GM18499 (cell line): Measurements from ENCODE around the gene CDK6.
"Not testable (repeated sequence)": the region's sequence is repeated elsewhere in the genome, so short reads cannot be mapped to it uniquely, and the experiment has no call there.

Source experiments
- ATAC-seq: cut with Tn5 transposase; IDR thresholded peaks from one replicate; pipeline ENCODE4 v1.9.1; 2021; ENCODE audit warnings: moderate number of reproducible peaks; ENCODE audit not compliant: insufficient read depth, unreplicated experiment

The CDK6 gene

DNA sequence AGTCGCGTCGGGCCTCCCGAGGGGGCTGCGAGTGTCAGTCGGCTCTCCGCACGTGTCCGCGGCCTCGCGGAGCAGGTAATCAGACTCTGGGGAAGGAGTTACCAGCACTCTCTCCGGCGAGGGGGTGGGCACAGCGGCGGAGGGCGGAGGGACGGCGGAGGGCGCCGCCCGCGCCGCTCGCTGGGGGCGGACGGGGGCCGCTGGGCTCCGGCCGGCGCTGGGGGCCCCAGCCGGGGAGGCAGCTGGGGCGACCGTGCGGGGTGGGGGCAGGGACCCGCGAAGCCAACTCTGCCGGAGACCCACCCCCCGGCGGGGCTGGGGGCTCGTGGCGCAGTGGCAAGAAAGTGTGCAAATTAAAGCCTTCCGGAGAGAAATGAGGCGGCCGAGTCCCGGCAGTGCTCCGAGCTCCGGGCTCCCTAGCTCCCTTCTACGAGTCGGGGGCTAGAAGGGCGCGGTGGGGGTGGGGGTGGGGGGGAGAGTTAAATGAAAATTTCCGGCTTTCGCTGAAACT lies at the start of gene CDK6:
Gene CDK6, minus strand, starts transcription at position 85 of the 511 bp plus-strand sequence. CDS start 3,250 bp downstream, outside the sequence.
- ATAC-seq, result no peak

DNA sequence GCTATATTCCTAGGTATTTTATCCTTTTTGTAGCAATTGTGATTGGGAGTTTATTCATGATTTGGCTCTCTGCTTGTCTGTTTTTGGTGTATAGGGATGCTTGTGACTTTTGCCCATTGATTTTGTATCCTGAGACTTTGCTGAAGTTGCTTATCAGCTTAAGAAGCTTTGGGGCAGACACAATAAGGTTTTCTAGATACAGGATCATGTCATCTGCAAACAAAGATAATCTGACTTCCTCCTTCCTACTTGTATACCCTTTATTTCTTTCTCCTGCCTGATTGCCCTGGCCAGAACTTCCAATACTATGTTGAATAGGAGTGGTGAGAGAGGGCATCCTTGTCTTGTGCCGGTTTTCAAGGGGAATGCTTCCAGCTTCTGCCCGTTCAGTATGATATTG lies 49.7 kb upstream of the CDK6 start:
- ATAC-seq, result not testable (repeated sequence)

DNA sequence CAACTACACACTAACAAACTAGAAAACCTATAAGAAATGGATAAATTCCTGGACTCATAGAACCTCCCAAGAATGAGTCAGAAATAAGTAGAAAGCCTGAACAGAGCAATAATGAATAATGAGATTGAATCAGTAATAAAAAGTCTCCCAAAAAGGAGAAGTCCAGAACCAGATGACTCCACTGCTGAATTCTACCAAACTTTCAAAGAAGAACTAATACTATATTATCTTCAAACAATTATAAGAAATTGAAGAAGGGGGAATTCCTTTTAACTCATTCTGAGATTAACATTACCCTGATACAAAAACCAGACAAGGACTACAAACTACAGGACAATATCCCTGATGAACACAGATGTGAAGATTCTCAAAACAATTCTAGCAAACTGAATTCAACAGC lies 47.8 kb upstream of the CDK6 start:
- ATAC-seq, result no peak

DNA sequence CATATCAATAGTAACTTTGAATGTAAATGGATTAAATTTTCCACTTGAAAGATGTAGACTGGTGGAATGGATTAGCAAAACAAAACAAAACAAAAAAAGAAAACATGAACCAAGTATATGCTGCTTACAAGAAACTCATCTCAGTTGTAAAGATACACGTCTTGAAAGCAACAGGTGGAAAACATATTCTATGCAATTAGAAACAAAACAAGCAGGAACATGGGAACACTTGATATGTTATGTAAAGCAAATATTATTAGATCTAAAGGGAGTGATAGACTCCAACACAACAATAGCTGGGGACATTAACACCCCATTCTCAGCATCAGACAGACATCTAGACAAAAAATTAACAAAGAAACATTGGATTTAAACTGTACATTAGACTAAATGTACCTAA lies 46.4 kb upstream of the CDK6 start:
- no peak for ATAC-seq

DNA sequence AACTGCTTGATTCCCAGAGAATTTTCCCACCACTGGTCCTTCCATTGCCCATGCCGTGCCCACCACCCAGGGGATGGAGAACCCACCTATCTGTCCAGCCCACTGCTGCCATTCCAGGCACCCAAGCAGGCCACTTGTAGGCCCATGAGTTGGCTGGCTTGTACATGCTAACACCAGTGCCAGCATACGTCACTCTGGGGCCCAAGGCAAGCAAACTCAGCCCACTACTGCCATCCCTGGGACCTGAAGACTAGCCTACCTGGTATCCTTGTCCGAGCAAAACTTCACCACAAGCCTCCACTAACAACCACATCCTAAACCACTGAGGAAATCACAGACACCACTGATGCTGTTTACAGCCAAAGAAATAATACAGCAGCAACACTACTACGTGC lies 44.7 kb upstream of the CDK6 start:
- no peak for ATAC-seq

DNA sequence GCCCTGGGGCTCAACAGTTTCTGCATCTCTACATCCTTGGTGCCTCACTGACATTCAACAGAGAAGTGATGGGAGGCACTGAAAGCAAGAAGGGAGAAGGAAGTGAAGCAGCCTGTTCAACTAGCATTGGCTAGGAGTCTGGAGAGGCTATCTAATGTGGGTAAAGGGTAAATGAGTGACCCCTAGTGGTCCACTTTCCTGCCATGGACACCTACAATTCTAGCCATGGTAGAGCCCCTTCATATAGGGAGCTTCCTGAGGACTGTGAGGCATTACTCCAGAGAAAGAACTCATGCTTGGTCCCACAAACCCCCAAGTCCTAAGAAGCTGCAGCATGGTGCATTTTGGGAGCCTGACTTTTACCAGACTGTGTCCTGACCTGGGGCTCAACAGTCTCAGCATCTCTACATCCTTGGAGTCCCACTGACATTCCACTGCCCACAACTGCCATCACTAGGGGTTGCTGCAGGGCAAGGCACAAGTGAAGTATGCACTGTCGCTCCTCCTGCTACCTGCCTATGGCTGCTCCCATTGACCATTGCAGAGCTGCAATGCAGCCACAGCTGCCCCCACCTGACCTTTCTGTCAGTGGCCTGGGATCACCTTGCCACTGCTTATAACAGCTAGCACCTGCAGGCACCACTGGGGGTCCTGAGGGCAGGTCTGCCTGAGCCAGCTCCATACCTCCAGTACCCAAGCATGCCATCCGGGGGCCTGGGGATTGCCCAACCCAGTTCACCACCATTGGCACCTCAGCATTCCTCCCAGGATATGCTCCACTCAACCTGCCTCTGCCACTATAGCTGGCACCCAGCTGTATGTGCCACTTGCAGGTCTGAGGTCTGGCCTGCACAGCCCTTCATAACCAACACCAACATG lies 44.1 kb upstream of the CDK6 start:
- ATAC-seq, result no peak

DNA sequence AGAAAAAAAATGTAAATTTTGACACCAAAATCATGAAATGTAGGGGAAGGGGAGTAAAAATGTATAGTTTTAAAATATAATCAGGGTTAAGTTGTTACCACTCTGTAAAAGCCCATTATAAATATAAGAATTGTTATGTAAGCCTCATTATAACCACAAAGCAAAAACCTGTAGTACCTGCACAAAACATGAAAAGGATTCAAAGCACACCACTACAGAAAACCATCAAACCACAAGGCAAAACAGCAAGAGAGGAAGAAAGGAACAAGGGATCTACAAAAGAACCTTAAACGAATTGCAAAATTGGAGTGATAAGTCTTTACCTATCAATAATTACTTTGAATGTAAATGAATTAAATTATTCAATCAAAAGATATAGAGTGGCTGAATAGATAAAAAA lies 41.0 kb upstream of the CDK6 start:
- ATAC-seq, result no peak

DNA sequence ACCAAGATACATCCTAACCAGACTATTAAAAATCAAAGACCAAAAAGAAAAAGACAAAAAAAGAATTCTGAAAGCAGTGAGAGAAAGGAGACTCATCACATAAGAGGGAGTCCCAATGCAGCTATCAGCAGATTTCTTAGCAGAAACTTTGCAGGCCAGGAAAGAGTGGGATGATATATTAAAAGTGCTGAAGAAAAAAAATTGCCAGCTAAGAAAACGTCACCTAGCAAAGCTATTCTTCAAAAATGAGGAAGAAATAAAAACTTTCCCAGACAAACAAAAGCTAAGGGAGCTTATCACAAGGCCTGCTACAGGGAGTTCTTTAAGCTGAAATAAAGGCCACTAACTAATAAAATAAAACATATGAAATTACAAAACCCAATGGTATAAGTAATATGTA lies 40.5 kb upstream of the CDK6 start:
- ATAC-seq, result no peak

DNA sequence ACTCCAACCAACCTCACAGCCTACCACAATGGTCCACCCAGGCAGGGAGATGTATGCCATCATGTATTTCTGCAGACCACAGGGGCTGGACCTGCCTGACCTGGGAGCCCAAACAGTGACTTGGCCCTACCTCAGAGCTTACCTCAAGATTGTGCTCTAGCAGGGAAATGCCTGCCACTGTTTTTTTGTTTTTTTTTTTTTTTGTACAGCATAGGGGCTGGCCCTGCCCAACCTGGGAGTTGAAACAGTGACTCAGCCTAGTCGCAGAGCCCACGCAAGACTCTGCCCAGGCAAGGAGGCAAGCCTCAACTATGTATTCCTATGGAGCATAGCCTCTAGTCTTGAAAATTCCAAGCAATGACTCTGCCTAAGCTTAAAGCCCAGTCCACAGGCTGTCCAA lies 39.3 kb upstream of the CDK6 start:
- ATAC-seq, result no peak

DNA sequence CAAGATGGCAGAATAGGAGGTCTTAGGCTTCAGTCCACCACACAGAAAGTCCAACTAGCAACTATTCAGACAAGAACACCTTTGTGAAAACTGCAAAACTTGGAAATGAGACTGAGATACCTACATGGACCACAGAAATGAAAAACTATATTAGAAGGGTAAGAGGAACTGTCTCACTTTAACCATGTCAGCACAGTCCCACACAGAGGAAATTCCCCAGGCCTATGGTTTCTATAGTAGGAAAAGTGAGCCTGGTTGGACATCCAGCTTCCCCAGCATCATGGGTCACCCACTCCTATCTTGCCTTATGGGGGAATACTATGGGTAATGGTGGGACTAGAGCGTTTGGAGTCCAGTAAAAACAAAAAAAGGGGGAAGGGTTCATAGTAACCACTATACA lies 38.8 kb upstream of the CDK6 start:
- no peak for ATAC-seq

DNA sequence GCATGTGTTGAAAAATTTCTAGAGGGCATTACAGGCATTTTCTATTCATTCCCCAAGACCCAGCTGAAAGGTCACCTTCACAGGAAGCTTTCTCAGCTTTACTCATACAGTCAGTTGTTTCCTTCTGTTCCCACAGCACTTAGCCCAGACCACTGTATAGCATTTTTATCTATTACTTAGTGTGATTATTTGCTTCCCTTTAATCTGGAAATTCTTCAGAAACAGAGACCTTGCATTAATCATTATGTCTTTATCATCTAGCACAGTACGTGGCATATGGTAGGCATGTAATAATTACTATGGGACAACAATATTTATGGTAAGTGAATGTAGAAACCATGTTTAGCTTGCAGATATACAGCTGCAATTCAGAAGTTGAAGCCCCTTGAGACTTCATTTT lies 38.2 kb upstream of the CDK6 start:
- no peak for ATAC-seq

DNA sequence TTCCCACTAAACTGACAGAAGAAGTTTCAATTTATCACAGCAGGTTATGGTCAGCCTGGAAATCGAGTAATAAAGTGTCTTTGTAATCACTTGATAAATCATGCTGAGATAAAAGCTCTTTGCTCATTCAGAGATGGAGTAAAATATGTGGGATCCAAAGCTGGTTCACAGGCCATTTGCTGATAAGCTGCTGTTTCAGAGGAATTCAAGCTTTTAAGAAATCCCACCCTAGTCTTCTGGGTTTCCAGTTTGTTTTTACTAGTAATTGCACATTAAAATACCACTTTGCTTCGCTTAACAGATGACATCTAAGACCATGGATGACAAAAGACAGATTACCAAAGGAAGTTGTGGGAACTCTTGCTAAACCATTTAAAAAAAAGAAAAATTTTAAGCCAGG lies 37.4 kb upstream of the CDK6 start:
- ATAC-seq, result no peak

DNA sequence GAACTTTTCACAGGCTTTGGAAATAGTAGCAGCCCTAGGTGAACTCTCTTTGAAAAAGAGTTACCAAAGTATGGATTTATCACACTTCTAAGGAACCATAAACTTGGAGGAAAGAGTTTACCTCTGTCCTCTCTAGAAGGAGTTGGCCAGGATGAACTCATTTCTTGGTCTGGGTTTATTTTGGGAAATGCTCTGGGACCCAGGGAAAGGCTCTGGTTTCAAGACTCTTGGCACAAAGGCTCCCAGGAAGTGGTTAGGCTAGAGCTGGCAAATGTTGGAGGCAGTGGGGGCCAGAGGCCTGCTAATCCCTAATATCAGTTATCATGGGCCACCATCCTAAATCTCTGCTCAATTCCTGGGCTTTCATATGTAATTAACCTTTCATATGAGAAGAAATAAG lies 36.3 kb upstream of the CDK6 start:
- no peak for ATAC-seq

DNA sequence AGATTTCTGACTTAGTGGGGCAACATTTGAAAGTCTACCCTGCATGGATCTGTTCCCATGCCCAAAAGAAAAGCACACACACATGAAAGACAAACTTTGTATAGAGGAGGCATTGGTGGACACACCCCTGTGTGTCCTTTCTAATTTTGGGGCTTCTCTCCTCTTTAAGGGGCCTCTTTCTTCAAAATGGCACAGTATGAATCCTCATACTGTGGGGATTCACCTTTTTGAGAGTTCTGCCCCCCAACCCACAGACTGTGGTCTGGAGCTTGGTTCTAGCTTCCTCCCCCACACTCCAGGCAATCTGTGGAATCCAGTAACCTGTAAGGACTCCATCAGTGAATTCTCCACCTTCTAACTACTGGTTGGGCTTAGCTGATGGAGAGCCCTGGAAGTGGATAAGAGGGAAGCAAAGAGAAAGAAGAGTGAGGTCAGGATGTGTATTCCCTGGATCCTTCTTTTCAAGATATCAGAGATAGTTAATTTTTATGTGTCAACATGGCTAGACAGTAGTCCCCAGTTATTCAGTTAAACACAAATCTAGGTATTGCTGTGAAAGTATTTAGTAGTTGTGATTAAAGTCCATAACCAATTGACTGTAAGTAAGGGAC lies 32.4 kb upstream of the CDK6 start:
- no peak for ATAC-seq

DNA sequence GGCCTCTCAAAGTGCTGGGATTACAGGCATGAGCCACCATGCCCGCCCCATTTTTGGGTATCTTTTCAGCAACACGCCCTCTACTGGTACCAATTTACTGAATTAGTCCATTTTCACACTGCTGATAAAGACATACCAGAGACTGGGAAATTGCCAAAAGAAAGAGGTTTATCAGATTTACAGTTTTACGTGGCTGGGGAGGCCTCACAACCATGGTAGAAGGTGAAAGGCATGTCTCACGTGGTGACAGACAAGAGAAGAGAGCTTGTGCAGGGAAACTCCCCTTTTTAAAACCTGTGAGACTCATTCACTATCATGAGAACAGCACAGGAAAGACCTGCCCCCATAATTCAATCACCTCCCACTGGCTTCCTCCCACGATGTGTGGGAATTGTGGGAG lies 27.8 kb upstream of the CDK6 start:
- ATAC-seq, result not testable (repeated sequence)

DNA sequence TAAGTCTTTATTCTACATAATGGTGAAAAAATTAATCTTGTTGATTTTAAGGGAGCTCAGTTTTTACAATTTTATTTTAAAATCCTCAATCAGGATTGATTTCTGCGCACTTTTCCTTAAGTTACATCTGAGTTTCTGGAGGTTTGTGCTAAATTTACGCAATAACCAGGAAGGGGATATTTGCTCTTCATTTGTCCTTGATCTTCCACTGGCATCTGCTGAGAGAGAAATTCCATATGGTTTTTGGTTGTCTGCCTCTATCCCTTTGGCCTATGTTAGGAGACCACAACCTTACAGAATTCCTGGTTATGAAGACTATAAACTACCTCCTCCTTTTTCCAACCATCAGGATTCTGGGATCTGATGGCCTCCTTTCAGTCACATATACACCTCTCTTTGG lies 20.1 kb upstream of the CDK6 start:
- no peak for ATAC-seq

DNA sequence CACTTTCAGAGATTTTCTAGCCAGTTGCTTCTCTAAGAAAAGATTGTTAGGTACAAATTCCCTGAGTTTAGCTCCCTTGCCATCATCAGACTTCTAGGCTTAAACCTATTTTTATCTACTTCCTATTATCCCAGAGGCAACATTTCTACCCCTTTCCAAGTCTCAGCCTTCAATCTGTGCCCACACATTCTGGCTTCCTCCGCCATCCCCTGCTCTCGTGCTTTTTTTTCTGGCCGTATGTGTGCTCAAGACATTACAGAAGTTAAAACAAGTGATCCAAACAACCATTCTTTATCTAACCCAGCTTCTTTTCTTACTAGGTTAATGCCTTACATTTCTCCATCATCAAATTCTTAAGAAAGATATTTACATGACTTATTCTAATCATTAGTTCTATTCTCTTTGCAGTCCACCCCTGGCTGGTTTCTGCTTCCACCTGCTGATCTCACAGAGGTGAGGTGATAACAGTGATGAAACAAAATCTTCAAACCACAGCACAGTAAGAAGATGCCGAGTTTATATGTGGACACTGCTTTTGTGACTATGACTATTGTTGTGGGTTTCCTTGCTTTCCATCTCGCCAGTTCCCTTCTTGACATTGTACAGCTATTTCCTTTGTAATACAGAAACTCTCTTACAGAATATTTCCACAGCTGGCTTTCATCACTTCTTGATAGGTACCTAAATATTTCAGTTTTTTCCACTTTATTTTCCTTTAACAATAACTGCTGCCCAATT lies 18.3 kb upstream of the CDK6 start:
- peak; percentile 76 for ATAC-seq

DNA sequence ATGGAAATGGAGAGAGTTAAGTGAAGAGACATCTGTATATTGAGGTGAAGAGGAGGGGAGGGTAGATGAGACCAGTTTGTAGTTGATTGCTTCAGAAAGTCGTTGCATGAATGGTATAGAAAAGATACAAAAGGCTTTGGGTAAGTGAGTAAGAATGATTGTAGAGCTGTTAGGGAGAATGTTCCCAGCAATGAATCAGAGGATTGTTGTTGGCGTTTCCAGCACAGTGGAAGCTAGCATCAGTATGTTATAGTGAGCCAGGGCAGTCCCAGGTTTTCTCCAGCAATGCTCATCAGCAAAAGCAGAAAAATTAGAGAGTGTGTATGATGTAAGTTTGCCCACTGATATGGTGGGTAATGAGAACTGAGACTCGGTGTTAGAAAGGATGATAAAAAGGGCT lies 15.4 kb upstream of the CDK6 start:
- no peak for ATAC-seq

DNA sequence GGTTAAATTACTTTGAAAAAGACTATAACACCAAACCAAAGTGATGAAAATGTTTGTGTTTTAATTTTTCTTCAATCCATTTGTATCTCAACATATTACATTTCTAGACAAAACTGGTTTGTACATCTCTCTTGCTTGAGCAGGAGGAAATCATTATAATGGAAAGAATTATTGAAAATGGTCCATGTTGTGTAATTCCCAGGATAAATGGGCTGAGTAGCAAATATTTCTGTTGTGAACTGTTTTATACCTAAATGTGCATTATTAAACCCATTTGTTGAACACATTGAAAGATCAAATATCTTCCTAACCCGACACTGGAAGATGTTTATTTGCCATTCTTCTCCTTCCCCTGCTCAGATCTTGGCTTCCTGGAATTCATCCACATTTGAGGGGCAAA lies 14.1 kb upstream of the CDK6 start:
- no peak for ATAC-seq

DNA sequence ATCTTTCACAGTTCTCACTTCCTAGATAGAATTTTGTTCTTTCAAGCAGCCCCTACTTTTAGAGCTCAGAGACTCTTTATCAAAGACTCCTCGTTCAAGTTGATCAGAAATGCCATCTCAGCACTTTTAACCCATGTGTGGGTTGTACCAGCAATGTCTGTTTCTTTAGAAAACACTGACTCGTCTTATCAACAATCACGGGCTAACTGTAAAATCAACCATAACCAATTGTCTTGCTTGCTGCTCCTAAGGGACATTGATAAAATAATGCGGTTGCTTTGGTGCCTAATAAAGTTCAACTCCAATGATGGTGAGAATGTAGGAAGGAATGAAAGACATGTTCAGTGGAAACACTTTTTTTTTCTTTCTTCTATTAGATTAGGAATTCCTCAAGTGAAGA lies 12.9 kb upstream of the CDK6 start:
- ATAC-seq, result no peak

DNA sequence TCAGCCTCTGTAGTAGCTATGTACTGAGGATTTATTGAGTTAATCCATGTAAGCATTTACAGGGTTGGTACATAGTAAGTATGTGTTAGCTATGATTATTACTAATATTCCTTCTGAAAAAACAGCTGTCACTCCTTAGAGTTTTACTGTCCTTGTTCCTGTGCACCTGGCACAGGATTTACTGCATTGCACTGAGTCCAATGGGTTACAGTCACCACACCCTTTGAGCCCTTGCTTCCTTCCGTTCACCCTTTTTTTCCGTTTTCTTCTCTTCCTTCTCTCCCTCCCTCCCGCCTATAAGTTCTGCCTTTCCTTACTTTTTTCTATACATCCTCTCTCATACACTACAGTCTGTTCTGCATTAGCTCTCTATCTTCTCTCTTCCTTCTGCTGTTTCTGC lies 12.5 kb upstream of the CDK6 start:
- ATAC-seq, result no peak
